ENCODE results near the gene TSPEAR.

GRCh38 chr21:44718571-44718970, 7.2 kb upstream of the TSPEAR start:
- TF ChIP-seq, protein P1, sequence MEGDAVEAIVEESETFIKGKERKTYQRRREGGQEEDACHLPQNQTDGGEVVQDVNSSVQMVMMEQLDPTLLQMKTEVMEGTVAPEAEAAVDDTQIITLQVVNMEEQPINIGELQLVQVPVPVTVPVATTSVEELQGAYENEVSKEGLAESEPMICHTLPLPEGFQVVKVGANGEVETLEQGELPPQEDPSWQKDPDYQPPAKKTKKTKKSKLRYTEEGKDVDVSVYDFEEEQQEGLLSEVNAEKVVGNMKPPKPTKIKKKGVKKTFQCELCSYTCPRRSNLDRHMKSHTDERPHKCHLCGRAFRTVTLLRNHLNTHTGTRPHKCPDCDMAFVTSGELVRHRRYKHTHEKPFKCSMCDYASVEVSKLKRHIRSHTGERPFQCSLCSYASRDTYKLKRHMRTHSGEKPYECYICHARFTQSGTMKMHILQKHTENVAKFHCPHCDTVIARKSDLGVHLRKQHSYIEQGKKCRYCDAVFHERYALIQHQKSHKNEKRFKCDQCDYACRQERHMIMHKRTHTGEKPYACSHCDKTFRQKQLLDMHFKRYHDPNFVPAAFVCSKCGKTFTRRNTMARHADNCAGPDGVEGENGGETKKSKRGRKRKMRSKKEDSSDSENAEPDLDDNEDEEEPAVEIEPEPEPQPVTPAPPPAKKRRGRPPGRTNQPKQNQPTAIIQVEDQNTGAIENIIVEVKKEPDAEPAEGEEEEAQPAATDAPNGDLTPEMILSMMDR (IDR thresholded peaks at IDR 0.05) = no peak
- TF ChIP-seq FOSL2 (IDR thresholded peaks at IDR 0.05; ENCODE audit: borderline replicate concordance, low read depth) (no peak), GABPA (IDR thresholded peaks at IDR 0.05; ENCODE audit: low read depth) (no peak)
- TF ChIP-seq, protein P2, sequence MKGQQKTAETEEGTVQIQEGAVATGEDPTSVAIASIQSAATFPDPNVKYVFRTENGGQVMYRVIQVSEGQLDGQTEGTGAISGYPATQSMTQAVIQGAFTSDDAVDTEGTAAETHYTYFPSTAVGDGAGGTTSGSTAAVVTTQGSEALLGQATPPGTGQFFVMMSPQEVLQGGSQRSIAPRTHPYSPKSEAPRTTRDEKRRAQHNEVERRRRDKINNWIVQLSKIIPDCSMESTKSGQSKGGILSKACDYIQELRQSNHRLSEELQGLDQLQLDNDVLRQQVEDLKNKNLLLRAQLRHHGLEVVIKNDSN (IDR thresholded peaks at IDR 0.05; ENCODE audit: borderline replicate concordance, low read depth) = no peak
- TF ChIP-seq, protein P3, sequence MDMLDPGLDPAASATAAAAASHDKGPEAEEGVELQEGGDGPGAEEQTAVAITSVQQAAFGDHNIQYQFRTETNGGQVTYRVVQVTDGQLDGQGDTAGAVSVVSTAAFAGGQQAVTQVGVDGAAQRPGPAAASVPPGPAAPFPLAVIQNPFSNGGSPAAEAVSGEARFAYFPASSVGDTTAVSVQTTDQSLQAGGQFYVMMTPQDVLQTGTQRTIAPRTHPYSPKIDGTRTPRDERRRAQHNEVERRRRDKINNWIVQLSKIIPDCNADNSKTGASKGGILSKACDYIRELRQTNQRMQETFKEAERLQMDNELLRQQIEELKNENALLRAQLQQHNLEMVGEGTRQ (IDR thresholded peaks at IDR 0.05; ENCODE audit: borderline replicate concordance, low read depth, low read length) = no peak
- TF ChIP-seq, protein P4, sequence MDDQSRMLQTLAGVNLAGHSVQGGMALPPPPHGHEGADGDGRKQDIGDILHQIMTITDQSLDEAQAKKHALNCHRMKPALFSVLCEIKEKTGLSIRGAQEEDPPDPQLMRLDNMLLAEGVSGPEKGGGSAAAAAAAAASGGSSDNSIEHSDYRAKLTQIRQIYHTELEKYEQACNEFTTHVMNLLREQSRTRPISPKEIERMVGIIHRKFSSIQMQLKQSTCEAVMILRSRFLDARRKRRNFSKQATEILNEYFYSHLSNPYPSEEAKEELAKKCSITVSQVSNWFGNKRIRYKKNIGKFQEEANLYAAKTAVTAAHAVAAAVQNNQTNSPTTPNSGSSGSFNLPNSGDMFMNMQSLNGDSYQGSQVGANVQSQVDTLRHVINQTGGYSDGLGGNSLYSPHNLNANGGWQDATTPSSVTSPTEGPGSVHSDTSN (IDR thresholded peaks at IDR 0.05) = no peak
- TF ChIP-seq, protein P5, sequence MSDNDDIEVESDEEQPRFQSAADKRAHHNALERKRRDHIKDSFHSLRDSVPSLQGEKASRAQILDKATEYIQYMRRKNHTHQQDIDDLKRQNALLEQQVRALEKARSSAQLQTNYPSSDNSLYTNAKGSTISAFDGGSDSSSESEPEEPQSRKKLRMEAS (IDR thresholded peaks at IDR 0.05; ENCODE audit: low read depth) = no peak

Data from SK-N-SH (cell line).